GM23248 (cell line): Measurements from ENCODE around the gene TJAP1. TPM values are rescaled to one million over a fixed set of nuclear protein-coding genes. Genes with fewer than 3 reads are reported as not detected.
A peak's percentile ranks its signal among the peaks of the same experiment; 100 is the strongest.
"Not testable (repeated sequence)": the region's sequence is repeated elsewhere in the genome, so short reads cannot be mapped to it uniquely, and the experiment has no call there.

Experiments used
- DNase-seq: peaks from one replicate; pipeline ENCODE4 v3.0.0-alpha.2; 2015
- H2AFZ ChIP-seq: fragments of 200-600 bp; sonication (generic); 2 replicates; pipeline ENCODE4 v1.6.1; 2016; ENCODE audit warnings: antibody characterized with exemption
- H3F3A ChIP-seq: fragments of 200-600 bp; sonication (generic); 2 replicates; pipeline ENCODE4 v1.6.1; 2016; ENCODE audit warnings: mild to moderate bottlenecking, antibody characterized with exemption, mixed run types; ENCODE audit not compliant: insufficient read depth
- H3K27ac ChIP-seq: fragments of 200-600 bp; sonication (generic); 2 replicates; pipeline ENCODE4 v1.5.1; 2016; ENCODE audit warnings: mild to moderate bottlenecking
- H3K27me3 ChIP-seq: fragments of 200-600 bp; sonication (generic); replicated peaks from 2 replicates; pipeline ENCODE4 v1.6.1; 2016; ENCODE audit warnings: mild to moderate bottlenecking; ENCODE audit not compliant: insufficient read depth
- H3K36me3 ChIP-seq: fragments of 200-600 bp; sonication (generic); 2 replicates; pipeline ENCODE4 v1.6.1; 2016; ENCODE audit warnings: low read depth, mild to moderate bottlenecking
- H3K4me1 ChIP-seq: fragments of 200-600 bp; sonication (generic); 2 replicates; pipeline ENCODE4 v1.6.1; 2016; ENCODE audit warnings: mild to moderate bottlenecking; ENCODE audit not compliant: insufficient read depth
- H3K4me2 ChIP-seq: fragments of 200-600 bp; sonication (generic); one replicate; pipeline ENCODE4 v1.6.1; 2016; ENCODE audit warnings: mild to moderate bottlenecking; ENCODE audit not compliant: unreplicated experiment
- H3K4me3 ChIP-seq: fragments of 200-600 bp; sonication (generic); 2 replicates; pipeline ENCODE4 v1.5.1; 2016; ENCODE audit warnings: mild to moderate bottlenecking
- H3K79me2 ChIP-seq: fragments of 200-600 bp; sonication (generic); 2 replicates; pipeline ENCODE4 v1.6.1; 2016; ENCODE audit warnings: mild to moderate bottlenecking; ENCODE audit not compliant: insufficient read depth
- H3K9ac ChIP-seq: fragments of 200-600 bp; sonication (generic); 2 replicates; pipeline ENCODE4 v1.6.1; 2016; ENCODE audit warnings: mild to moderate bottlenecking
- H3K9me2 ChIP-seq: fragments of 200-600 bp; sonication (generic); 2 replicates; pipeline ENCODE4 v1.6.1; 2016; ENCODE audit warnings: mixed run types, mild to moderate bottlenecking, moderate library complexity; ENCODE audit not compliant: insufficient read depth
- H3K9me3 ChIP-seq: fragments of 200-600 bp; sonication (generic); one replicate; pipeline ENCODE4 v1.6.1; 2017; ENCODE audit warnings: low read depth
- H4K20me1 ChIP-seq: fragments of 200-600 bp; sonication (generic); 2 replicates; pipeline ENCODE4 v1.6.0; 2016; ENCODE audit not compliant: insufficient read depth
- EZH2 ChIP-seq: fragments of 200-600 bp; sonication (generic); IDR thresholded peaks from 2 replicates; pipeline ENCODE4 v1.6.1; 2018; ENCODE audit warnings: antibody characterized with exemption, mild to moderate bottlenecking; ENCODE audit not compliant: insufficient read depth, poor library complexity, severe bottlenecking
- EZH2phosphoT487 ChIP-seq: fragments of 200-600 bp; sonication (generic); IDR thresholded peaks from 2 replicates; pipeline ENCODE4 v1.6.1; 2018; ENCODE audit warnings: antibody characterized with exemption, moderate library complexity, mild to moderate bottlenecking, low read depth; ENCODE audit not compliant: insufficient read depth
- WGBS, 2 experiments: methylation state at CpG; one replicate each; pipeline ENCODE4 v1.1.6; 2015 to 2017; ENCODE audit warnings: low lambda C conversion rate in 2 of 2, low coverage in 1 of 2; ENCODE audit errors: missing lambda C conversion rate in 2 of 2; 5-methylcytosine and 5-hydroxymethylcytosine counted together
- in situ Hi-C: fragments of 300-500 bp; cut with MboI; formaldehyde crosslinking; loops from 2 replicates; pipeline ENCODE4 v1.15.0; 2020
- polyA plus RNA-seq: library from polyadenylated mRNA; unstranded; fragments of >200 nt; fragmentation: Nextera tagmentation; extraction: Ambion mirVana; gene quantifications from 2 replicates; pipeline ENCODE4 v1.2.1, GENCODE V29; 2016
- total RNA-seq: library from RNA; depleted of rRNA; stranded (reverse); fragments of >200 nt; shearing (Covaris generic); gene quantifications from 2 replicates; pipeline ENCODE4 v1.2.3, GENCODE V29; 2014

TJAP1 gene
- total and polyA plus RNA-seq, 2 experiments from 2014 or later, result 16.0 to 32.9 TPM

DNA sequence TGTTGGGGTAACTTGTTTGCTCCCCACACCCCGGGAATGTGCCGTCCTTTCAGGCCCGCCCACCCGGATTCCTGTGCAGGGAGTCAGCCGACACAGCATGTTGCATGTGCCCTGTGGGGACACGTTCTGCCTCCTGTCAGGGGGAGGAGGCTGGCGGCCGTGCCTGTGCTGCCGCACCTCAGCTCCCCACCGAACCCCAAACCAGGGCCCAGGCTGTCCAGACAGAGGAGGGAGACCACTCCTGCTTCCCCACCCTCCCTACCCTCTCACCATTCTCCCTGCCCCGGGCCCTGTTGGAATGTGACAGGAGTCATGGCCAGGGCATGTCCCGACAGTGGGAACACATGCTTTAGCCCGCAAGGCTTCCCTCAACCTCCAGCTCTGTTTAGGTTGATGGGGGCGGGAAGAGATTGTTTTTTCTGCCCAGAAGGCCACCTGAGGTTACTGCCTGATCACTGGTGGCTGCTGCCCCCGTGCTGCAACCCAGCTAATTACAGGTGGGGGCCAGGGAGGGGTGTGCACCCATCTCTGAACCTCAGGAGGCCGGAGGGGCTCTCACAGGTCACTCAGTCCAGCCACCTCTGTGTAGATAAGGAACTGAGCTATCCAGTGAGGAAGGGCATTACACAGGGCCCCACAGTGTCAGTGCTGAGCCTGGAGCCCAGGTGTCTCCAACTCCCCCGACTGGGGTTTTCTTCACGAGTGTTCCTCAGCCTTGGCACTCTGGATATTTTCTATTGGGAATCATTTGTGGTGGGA is 19.2 kb downstream of the TJAP1 start:
- Histone ChIP-seq H3K9me3 (no peaks in the 10 kb centered on the region), H3K27ac (peak overlapping the region; percentile 37), H3K9me2 (no peaks in the 10 kb centered on the region), H3K79me2 (peaks cover 38% of the 10 kb centered on the region), H3K4me3 (no peak overlapping the region), H3K9ac (peak overlapping the region; percentile 41; the same call in 1 of the 2 replicates), H3K36me3 (peaks cover 18% of the 10 kb centered on the region), H2AFZ (no peak overlapping the region), H3K4me2 (peak overlapping the region; percentile 28), H3F3A (peaks cover 19% of the 10 kb centered on the region), H3K4me1 (peaks cover 56% of the 10 kb centered on the region), H4K20me1 (no peaks in the 10 kb centered on the region), H3K27me3 (no peaks in the 10 kb centered on the region)
- TF ChIP-seq EZH2phosphoT487 (no peak), EZH2 (no peak)
- peak; percentile 86 for DNase-seq
- 45 to 46% methylated on average over 14 to 18 of the region's 18 CpGs for WGBS, 2 experiments
- in situ Hi-C loops, result no loop called here

DNA sequence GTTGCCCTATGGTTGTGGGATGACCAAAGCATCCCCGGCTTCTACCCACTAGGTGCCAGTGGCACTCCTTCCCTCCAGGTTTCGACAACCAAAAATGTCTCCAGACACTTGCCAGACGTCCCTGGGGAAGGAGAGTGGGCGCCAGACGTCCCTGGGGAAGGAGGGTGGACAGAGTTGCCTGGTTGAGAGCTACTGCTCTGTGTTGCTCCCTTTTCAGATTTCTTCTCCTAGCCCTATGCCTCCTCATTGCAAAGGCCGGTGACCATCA is 19.7 kb downstream of the TJAP1 start:
- Histone ChIP-seq H3K9me2 (no peaks in the 10 kb centered on the region), H4K20me1 (no peaks in the 10 kb centered on the region), H3K36me3 (peaks cover 18% of the 10 kb centered on the region), H3F3A (peaks cover 19% of the 10 kb centered on the region), H3K27ac (peak overlapping the region; percentile 37; the same call in 1 of the 2 replicates), H3K4me2 (peak overlapping the region; percentile 28), H3K79me2 (peaks cover 38% of the 10 kb centered on the region), H3K9me3 (no peaks in the 10 kb centered on the region), H3K4me3 (no peak overlapping the region), H3K27me3 (no peaks in the 10 kb centered on the region), H3K4me1 (peaks cover 51% of the 10 kb centered on the region), H2AFZ (no peak overlapping the region), H3K9ac (peak overlapping the region; percentile 41; the same call in 1 of the 2 replicates)
- no peak for DNase-seq
- in situ Hi-C loops, result no loop called here
- 88% methylated on average over 6 of the region's 6 CpGs for WGBS, 2 experiments
- TF ChIP-seq EZH2, result no peak
- no peak for TF ChIP-seq EZH2phosphoT487

DNA sequence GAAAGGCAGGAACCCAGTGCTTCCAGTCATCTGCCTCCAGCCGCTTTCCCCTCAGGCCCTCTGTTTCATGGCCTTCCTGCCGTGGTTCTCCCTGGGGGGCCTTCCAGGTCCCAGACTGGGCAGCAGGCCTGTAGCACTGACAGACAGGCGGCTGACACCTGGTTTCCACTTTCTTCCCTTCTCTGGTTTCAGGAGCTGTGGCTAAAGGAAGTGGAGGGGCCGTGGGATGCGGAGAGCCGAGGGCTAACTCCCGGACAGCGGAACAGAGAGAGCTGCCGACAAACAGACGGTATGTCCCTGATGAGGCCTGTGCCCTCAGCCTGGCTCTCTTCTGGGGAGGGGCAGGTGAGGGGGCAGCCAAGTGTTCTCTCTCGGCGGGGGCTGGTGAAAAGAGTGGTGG is 20.3 kb downstream of the TJAP1 start:
- H3K4me3 ChIP-seq, result no peak overlapping the region
- 89 to 94% methylated on average over 12 of the region's 12 CpGs for WGBS, 2 experiments
- no peak overlapping the region for H3K4me2 ChIP-seq
- peaks cover 17% of the 10 kb centered on the region for H3F3A ChIP-seq
- no peak overlapping the region for H3K27ac ChIP-seq
- H3K79me2 ChIP-seq, result peaks cover 38% of the 10 kb centered on the region
- DNase-seq, result no peak
- no peaks in the 10 kb centered on the region for H4K20me1 ChIP-seq
- H3K9ac ChIP-seq, result 0 out of 2 replicates have a peak overlapping the region, but pooled peaks have one; percentile 41
- no peaks in the 10 kb centered on the region for H3K27me3 ChIP-seq
- H3K9me3 ChIP-seq, result no peaks in the 10 kb centered on the region
- H3K36me3 ChIP-seq, result peaks cover 18% of the 10 kb centered on the region
- no peak overlapping the region for H2AFZ ChIP-seq
- in situ Hi-C loops, result no loop called here
- peaks cover 46% of the 10 kb centered on the region for H3K4me1 ChIP-seq
- no peaks in the 10 kb centered on the region for H3K9me2 ChIP-seq
- TF ChIP-seq EZH2, result no peak
- TF ChIP-seq EZH2phosphoT487, result no peak

DNA sequence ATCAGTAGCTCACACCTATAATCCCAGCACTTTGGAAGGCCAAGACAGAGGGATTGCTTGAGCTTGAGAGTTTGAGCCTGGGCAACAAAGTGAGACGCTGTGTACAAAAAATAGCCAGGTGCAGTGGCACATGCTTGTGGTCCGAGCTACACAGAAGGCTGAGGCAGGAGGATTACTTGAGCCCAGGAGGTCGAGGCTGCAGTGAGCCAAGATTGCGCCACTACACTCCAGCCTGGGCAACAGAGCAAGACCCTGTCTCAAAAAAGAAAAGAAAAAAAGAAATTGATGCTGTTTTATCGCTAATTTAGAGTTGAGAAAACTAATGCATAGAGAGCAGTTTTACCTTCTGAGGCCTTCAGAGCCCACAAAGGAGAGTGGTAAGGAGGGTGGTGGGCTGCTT is 20.9 kb downstream of the TJAP1 start:
- H3K27ac ChIP-seq, H4K20me1 ChIP-seq, H2AFZ ChIP-seq, H3K4me3 ChIP-seq, in situ Hi-C loops, H3K27me3 ChIP-seq, H3K9me2 ChIP-seq, DNase-seq, H3K9ac ChIP-seq, H3K9me3 ChIP-seq, H3K4me2 ChIP-seq: not testable (repeated sequence)
- Histone ChIP-seq H3K36me3 (peaks cover 18% of the 10 kb centered on the region), H3K4me1 (peaks cover 40% of the 10 kb centered on the region), H3K79me2 (peaks cover 38% of the 10 kb centered on the region), H3F3A (peaks cover 11% of the 10 kb centered on the region)
- WGBS, 2 experiments, result 95 to 98% methylated on average over 5 of the region's 5 CpGs
